Fibroblast of lung (primary cell): ENCODE results near the gene MRPS34.

Source experiments
- EZH2 ChIP-seq: IDR thresholded peaks from 2 replicates; pipeline ENCODE4 v1.5.1; 2012; ENCODE audit warnings: low read length, control low read depth, mild to moderate bottlenecking; ENCODE audit errors: missing control alignments
- TF ChIP-seq, protein P1 (sequence below), 2 donors: IDR thresholded peaks in 1 of 2; conservative IDR thresholded peaks in 1 of 2; 1 replicate in 1 of 2; 2 replicates in 1 of 2; pipeline ENCODE4 v1.5.1; 2011 to 2012; ENCODE audit warnings: low read length in 2 of 2, control low read depth in 1 of 2, inconsistent platforms in 1 of 2, low read depth in 1 of 2, mild to moderate bottlenecking in 1 of 2

GRCh38 chr16:1792836-1793577 is 20.1 kb upstream of the MRPS34 start:
- TF ChIP-seq, protein P1, sequence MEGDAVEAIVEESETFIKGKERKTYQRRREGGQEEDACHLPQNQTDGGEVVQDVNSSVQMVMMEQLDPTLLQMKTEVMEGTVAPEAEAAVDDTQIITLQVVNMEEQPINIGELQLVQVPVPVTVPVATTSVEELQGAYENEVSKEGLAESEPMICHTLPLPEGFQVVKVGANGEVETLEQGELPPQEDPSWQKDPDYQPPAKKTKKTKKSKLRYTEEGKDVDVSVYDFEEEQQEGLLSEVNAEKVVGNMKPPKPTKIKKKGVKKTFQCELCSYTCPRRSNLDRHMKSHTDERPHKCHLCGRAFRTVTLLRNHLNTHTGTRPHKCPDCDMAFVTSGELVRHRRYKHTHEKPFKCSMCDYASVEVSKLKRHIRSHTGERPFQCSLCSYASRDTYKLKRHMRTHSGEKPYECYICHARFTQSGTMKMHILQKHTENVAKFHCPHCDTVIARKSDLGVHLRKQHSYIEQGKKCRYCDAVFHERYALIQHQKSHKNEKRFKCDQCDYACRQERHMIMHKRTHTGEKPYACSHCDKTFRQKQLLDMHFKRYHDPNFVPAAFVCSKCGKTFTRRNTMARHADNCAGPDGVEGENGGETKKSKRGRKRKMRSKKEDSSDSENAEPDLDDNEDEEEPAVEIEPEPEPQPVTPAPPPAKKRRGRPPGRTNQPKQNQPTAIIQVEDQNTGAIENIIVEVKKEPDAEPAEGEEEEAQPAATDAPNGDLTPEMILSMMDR (conservative IDR thresholded peaks at IDR 0.05 in 1 of 2, IDR thresholded peaks at IDR 0.05 in 1 of 2; ENCODE audit: low read depth in 1 of 2, low read length in 2 of 2): no peak
- TF ChIP-seq EZH2: no peak
